ENCODE results near the gene WNT11. TPM values are rescaled to one million over a fixed set of nuclear protein-coding genes. Genes with fewer than 3 reads are reported as not detected.

The WNT11 gene
- total and polyA plus RNA-seq, 2 donors, result 1.1 to 1.5 TPM

- H3K27me3 ChIP-seq (ENCODE audit: control insufficient read depth in 2 of 2, insufficient read depth in 1 of 2, low read length in 1 of 2), result peaks cover 3 to 55% of the 10 kb centered on the region in 2 donors
- peaks cover 0 to 3% of the 10 kb centered on the region in 2 donors for H3K9me3 ChIP-seq (ENCODE audit: control insufficient read depth in 2 of 2, insufficient read depth in 1 of 2, low read length in 1 of 2)
- H3K4me3 ChIP-seq (ENCODE audit: low read length in 2 of 2), result peak overlapping the region; percentile 83 to 86
- H3K4me1 ChIP-seq (ENCODE audit: control insufficient read depth in 2 of 2, insufficient read depth in 2 of 2, low read length in 2 of 2), result peaks cover 11 to 44% of the 10 kb centered on the region in 2 donors
- WGBS, result 10% methylated on average over 38 of the region's 38 CpGs
- H3K27ac ChIP-seq (ENCODE audit: low read depth in 1 of 2, low read length in 1 of 2), result peak overlapping the region; percentile 66 to 78
- H3K36me3 ChIP-seq (ENCODE audit: control insufficient read depth in 2 of 2, insufficient read depth in 2 of 2, low read length in 1 of 2), result no peaks in the 10 kb centered on the region
- peak in 3 of 9 donors; percentile 16 to 26 (median 24) for DNase-seq (ENCODE audit: low read depth in 6 of 9, low spot score in 9 of 9)
Measured at GRCh38 chr11:76234416-76235232, 28.3 kb upstream of the WNT11 start.

DNA sequence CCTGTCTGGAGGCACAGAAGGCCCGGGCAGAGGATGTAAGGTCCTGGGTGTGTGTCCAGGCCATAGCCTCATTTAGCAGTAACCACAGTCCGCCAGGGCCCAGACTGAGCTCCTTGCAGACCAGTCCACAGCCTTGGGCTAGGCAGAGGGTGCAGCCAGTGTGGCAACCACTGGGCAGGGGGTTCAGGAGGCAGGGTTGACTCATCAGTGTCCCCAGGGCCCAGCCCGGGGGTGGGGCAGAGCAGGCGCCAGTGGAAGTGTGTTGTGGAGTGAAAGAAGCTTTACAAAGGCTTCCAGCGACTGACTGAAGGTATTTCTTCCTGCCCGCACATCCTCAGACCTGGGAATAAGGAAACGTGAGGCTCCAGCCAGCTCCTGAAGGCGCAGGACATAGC is 27.7 kb upstream of the WNT11 start:
- peaks cover 11 to 44% of the 10 kb centered on the region in 2 donors for H3K4me1 ChIP-seq (ENCODE audit: control insufficient read depth in 2 of 2, insufficient read depth in 2 of 2, low read length in 2 of 2)
- peaks cover 3 to 55% of the 10 kb centered on the region in 2 donors for H3K27me3 ChIP-seq (ENCODE audit: control insufficient read depth in 2 of 2, insufficient read depth in 1 of 2, low read length in 1 of 2)
- 84% methylated on average over 8 of the region's 8 CpGs for WGBS
- H3K4me3 ChIP-seq (ENCODE audit: low read length in 2 of 2), result no peak overlapping the region
- H3K36me3 ChIP-seq (ENCODE audit: control insufficient read depth in 2 of 2, insufficient read depth in 2 of 2, low read length in 1 of 2), result no peaks in the 10 kb centered on the region
- H3K27ac ChIP-seq (ENCODE audit: low read depth in 1 of 2, low read length in 1 of 2), result peak overlapping the region in 1 of 2 donors; percentile 54
- peaks cover 0 to 3% of the 10 kb centered on the region in 2 donors for H3K9me3 ChIP-seq (ENCODE audit: control insufficient read depth in 2 of 2, insufficient read depth in 1 of 2, low read length in 1 of 2)
- no peak for DNase-seq (ENCODE audit: low read depth in 6 of 9, low spot score in 9 of 9)

GRCh38 chr11:76233196-76233921 is 27.1 kb upstream of the WNT11 start:
- Histone ChIP-seq H3K4me1 (ENCODE audit: control insufficient read depth in 2 of 2, insufficient read depth in 2 of 2, low read length in 2 of 2) (peaks cover 11 to 44% of the 10 kb centered on the region in 2 donors), H3K27ac (ENCODE audit: low read depth in 1 of 2, low read length in 1 of 2) (no peak overlapping the region), H3K9me3 (ENCODE audit: control insufficient read depth in 2 of 2, insufficient read depth in 1 of 2, low read length in 1 of 2) (peaks cover 0 to 3% of the 10 kb centered on the region in 2 donors), H3K4me3 (ENCODE audit: low read length in 2 of 2) (no peak overlapping the region), H3K27me3 (ENCODE audit: control insufficient read depth in 2 of 2, insufficient read depth in 1 of 2, low read length in 1 of 2) (peaks cover 3 to 51% of the 10 kb centered on the region in 2 donors), H3K36me3 (ENCODE audit: control insufficient read depth in 2 of 2, insufficient read depth in 2 of 2, low read length in 1 of 2) (no peaks in the 10 kb centered on the region)
- 98% methylated on average over 9 of the region's 9 CpGs for WGBS
- no peak for DNase-seq (ENCODE audit: low read depth in 6 of 9, low spot score in 9 of 9)

GRCh38 chr11:76232026-76232665 is 25.8 kb upstream of the WNT11 start:
- DNase-seq (ENCODE audit: low read depth in 6 of 9, low spot score in 9 of 9), result peak in 4 of 9 donors; percentile 55 to 86 (median 64)
- WGBS, result 34% methylated on average over 10 of the region's 10 CpGs
- H3K27me3 ChIP-seq (ENCODE audit: control insufficient read depth in 2 of 2, insufficient read depth in 1 of 2, low read length in 1 of 2), result peaks cover 3 to 41% of the 10 kb centered on the region in 2 donors
- H3K36me3 ChIP-seq (ENCODE audit: control insufficient read depth in 2 of 2, insufficient read depth in 2 of 2, low read length in 1 of 2), result no peaks in the 10 kb centered on the region
- H3K27ac ChIP-seq (ENCODE audit: low read depth in 1 of 2, low read length in 1 of 2), result no peak overlapping the region
- H3K4me1 ChIP-seq (ENCODE audit: control insufficient read depth in 2 of 2, insufficient read depth in 2 of 2, low read length in 2 of 2), result peaks cover 11 to 44% of the 10 kb centered on the region in 2 donors
- H3K9me3 ChIP-seq (ENCODE audit: control insufficient read depth in 2 of 2, insufficient read depth in 1 of 2, low read length in 1 of 2), result peaks cover 0 to 3% of the 10 kb centered on the region in 2 donors
- no peak overlapping the region for H3K4me3 ChIP-seq (ENCODE audit: low read length in 2 of 2)

DNA sequence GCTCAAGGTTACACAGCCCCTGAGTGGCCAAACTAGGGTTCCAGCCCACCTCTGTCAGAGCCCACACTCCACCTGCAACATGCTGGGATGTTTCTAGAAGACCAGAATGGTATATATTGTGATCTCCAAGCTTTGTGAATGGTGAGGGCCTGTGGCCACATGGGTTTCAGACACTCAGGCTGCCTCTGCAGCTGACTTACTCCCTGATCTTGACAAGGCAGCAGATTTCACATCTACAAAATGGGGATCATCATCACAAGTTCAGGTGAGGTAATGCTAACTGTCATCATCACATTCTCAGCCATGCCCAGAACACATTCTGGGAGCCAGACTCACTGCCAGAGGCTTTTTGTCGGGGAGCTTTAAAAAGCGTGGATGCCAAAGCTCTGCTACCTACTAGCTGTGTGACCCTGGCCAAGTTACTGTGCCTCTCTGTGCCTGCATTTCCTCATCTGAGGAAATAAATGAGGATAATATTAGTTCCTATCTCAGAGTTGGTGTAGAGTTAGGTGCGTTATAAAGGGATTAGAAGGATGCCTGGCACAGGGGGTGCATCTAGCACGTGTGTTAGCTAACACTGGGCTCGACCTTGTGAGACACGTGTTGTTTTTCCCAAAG is 24.9 kb upstream of the WNT11 start:
- Histone ChIP-seq H3K27ac (ENCODE audit: low read depth in 1 of 2, low read length in 1 of 2) (no peak overlapping the region), H3K36me3 (ENCODE audit: control insufficient read depth in 2 of 2, insufficient read depth in 2 of 2, low read length in 1 of 2) (no peaks in the 10 kb centered on the region), H3K4me1 (ENCODE audit: control insufficient read depth in 2 of 2, insufficient read depth in 2 of 2, low read length in 2 of 2) (peaks cover 11 to 40% of the 10 kb centered on the region in 2 donors), H3K4me3 (ENCODE audit: low read length in 2 of 2) (no peak overlapping the region), H3K9me3 (ENCODE audit: control insufficient read depth in 2 of 2, insufficient read depth in 1 of 2, low read length in 1 of 2) (peaks cover 0 to 3% of the 10 kb centered on the region in 2 donors), H3K27me3 (ENCODE audit: control insufficient read depth in 2 of 2, insufficient read depth in 1 of 2, low read length in 1 of 2) (peaks cover 0 to 32% of the 10 kb centered on the region in 2 donors)
- no peak for DNase-seq (ENCODE audit: low read depth in 6 of 9, low spot score in 9 of 9)
- WGBS, result 98% methylated on average over 6 of the region's 6 CpGs

GRCh38 chr11:76230392-76230791 is 24.1 kb upstream of the WNT11 start:
- H3K36me3 ChIP-seq (ENCODE audit: control insufficient read depth in 2 of 2, insufficient read depth in 2 of 2, low read length in 1 of 2), result no peaks in the 10 kb centered on the region
- WGBS, result 93% methylated on average over 8 of the region's 8 CpGs
- DNase-seq (ENCODE audit: low read depth in 6 of 9, low spot score in 9 of 9), result no peak
- peaks cover 11 to 32% of the 10 kb centered on the region in 2 donors for H3K4me1 ChIP-seq (ENCODE audit: control insufficient read depth in 2 of 2, insufficient read depth in 2 of 2, low read length in 2 of 2)
- no peak overlapping the region for H3K27ac ChIP-seq (ENCODE audit: low read depth in 1 of 2, low read length in 1 of 2)
- peaks cover 0 to 23% of the 10 kb centered on the region in 2 donors for H3K27me3 ChIP-seq (ENCODE audit: control insufficient read depth in 2 of 2, insufficient read depth in 1 of 2, low read length in 1 of 2)
- no peak overlapping the region for H3K4me3 ChIP-seq (ENCODE audit: low read length in 2 of 2)
- H3K9me3 ChIP-seq (ENCODE audit: control insufficient read depth in 2 of 2, insufficient read depth in 1 of 2, low read length in 1 of 2), result peaks cover 0 to 3% of the 10 kb centered on the region in 2 donors

DNA sequence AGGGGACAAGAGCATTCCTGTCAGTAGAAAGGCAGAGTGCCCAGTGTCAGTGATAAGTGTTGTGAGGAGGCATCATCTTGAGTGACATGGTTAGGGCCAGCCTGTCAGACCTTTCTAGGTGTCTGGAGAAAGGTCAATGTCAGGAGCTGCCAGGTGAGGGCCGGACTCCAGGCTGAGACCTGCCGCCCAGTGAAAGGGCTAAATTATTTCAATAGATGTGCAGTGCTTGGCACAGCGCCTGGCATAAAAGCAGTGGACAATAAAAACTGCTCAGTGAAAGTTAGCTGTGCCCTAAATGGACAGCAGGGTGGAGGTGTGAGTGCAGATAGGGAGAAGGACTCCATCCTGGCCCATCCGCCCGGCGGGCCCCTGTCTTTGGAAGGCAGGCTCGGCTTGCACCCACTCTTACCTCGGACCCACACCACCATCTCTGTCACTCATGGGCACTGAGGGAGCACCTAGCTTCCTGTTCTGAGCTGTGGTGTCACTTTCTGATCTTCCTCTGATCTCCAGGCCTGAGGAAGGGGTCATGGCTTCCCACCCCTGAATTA is 23.5 kb upstream of the WNT11 start:
- H3K4me1 ChIP-seq (ENCODE audit: control insufficient read depth in 2 of 2, insufficient read depth in 2 of 2, low read length in 2 of 2), result peaks cover 11 to 30% of the 10 kb centered on the region in 2 donors
- WGBS, result 96% methylated on average over 8 of the region's 8 CpGs
- H3K27ac ChIP-seq (ENCODE audit: low read depth in 1 of 2, low read length in 1 of 2), result no peak overlapping the region
- H3K9me3 ChIP-seq (ENCODE audit: control insufficient read depth in 2 of 2, insufficient read depth in 1 of 2, low read length in 1 of 2), result peaks cover 0 to 6% of the 10 kb centered on the region in 2 donors
- DNase-seq (ENCODE audit: low read depth in 6 of 9, low spot score in 9 of 9), result no peak
- no peak overlapping the region for H3K4me3 ChIP-seq (ENCODE audit: low read length in 2 of 2)
- H3K36me3 ChIP-seq (ENCODE audit: control insufficient read depth in 2 of 2, insufficient read depth in 2 of 2, low read length in 1 of 2), result no peaks in the 10 kb centered on the region
- H3K27me3 ChIP-seq (ENCODE audit: control insufficient read depth in 2 of 2, insufficient read depth in 1 of 2, low read length in 1 of 2), result peaks cover 0 to 19% of the 10 kb centered on the region in 2 donors

- Histone ChIP-seq H3K27me3 (ENCODE audit: control insufficient read depth in 2 of 2, insufficient read depth in 1 of 2, low read length in 1 of 2) (peaks cover 0 to 9% of the 10 kb centered on the region in 2 donors), H3K36me3 (ENCODE audit: control insufficient read depth in 2 of 2, insufficient read depth in 2 of 2, low read length in 1 of 2) (no peaks in the 10 kb centered on the region), H3K9me3 (ENCODE audit: control insufficient read depth in 2 of 2, insufficient read depth in 1 of 2, low read length in 1 of 2) (peaks cover 0 to 6% of the 10 kb centered on the region in 2 donors), H3K27ac (ENCODE audit: low read depth in 1 of 2, low read length in 1 of 2) (no peak overlapping the region), H3K4me3 (ENCODE audit: low read length in 2 of 2) (no peak overlapping the region), H3K4me1 (ENCODE audit: control insufficient read depth in 2 of 2, insufficient read depth in 2 of 2, low read length in 2 of 2) (peaks cover 11 to 21% of the 10 kb centered on the region in 2 donors)
- 97% methylated on average over 5 of the region's 5 CpGs for WGBS
- DNase-seq (ENCODE audit: low read depth in 6 of 9, low spot score in 9 of 9), result no peak
Measured at GRCh38 chr11:76228875-76229149, 22.5 kb upstream of the WNT11 start.

Measured in thymus (tissue), 11 donors.